Naive thymus-derived CD8-positive, alpha-beta T cell (primary cell): ENCODE data around the gene CLEC17A. TPM values are rescaled to one million over a fixed set of nuclear protein-coding genes. Genes with fewer than 3 reads are reported as not detected.
"Not testable (repeated sequence)": the region's sequence is repeated elsewhere in the genome, so short reads cannot be mapped to it uniquely, and the experiment has no call there.

ENCODE experiments used
- ATAC-seq, 2 donors: fragments of 150-1000 bp; cut with Tn5 transposase in 1 of 2; sonication (Bioruptor Pico), chemical (Tn5 transposase) in 1 of 2; 1 replicate in 1 of 2; 2 replicates in 1 of 2; pipeline ENCODE4 v1.10.0; 2021; ENCODE audit warnings: mild to moderate bottlenecking in 2 of 2, moderate library complexity in 2 of 2
- POLR2A ChIA-PET: fragments of 350-600 bp; sonication (Branson Sonifier 250); formaldehyde crosslinking; loops from one replicate; lab custom pipeline; 2021; ENCODE audit warnings: antibody characterized with exemption; lab: Charles Lee
- DNase-seq, 10 donors: peaks; one replicate each; pipeline versions ENCODE4 v3.0.0 to v3.0.0-alpha.2; 2020 to 2022
- H3K27ac Mint-ChIP-seq, 10 donors: one replicate each; pipeline ENCODE4 v1.8.0; 2020 to 2022; ENCODE audit warnings: mild to moderate bottlenecking in 10 of 10, mixed read lengths in 10 of 10, moderate library complexity in 4 of 10, inconsistent platforms in 1 of 10
- H3K27me3 Mint-ChIP-seq, 5 donors: one replicate each; pipeline ENCODE4 v1.8.0; 2021 to 2022; ENCODE audit warnings: mixed read lengths in 5 of 5
- H3K36me3 Mint-ChIP-seq, 3 donors: one replicate each; pipeline ENCODE4 v1.8.0; 2020 to 2022; ENCODE audit warnings: mixed read lengths in 3 of 3, mild to moderate bottlenecking in 2 of 3, inconsistent platforms in 1 of 3
- H3K4me1 Mint-ChIP-seq, 4 donors: one replicate each; pipeline ENCODE4 v1.8.0; 2021 to 2022; ENCODE audit warnings: mixed read lengths in 4 of 4
- H3K4me3 Mint-ChIP-seq, 10 donors: one replicate each; pipeline ENCODE4 v1.8.0; 2020 to 2022; ENCODE audit warnings: mild to moderate bottlenecking in 10 of 10, mixed read lengths in 10 of 10, moderate library complexity in 6 of 10, inconsistent platforms in 1 of 10
- H3K9me3 Mint-ChIP-seq, 9 donors: one replicate each; pipeline ENCODE4 v1.8.0; 2020 to 2022; ENCODE audit warnings: mixed read lengths in 9 of 9, mild to moderate bottlenecking in 3 of 9, inconsistent platforms in 1 of 9, moderate library complexity in 1 of 9
- polyA plus RNA-seq, 3 donors: library from polyadenylated mRNA; unstranded; fragments of 300-500 nt; fragmentation: Illumina TruSeq; gene quantifications; one replicate each; pipeline ENCODE4 v1.2.3, GENCODE V29; 2021
- total RNA-seq, 8 experiments: library from RNA in 2 of 8; stranded (reverse) in 2 of 8; gene quantifications; one replicate each; pipeline ENCODE4 v1.2.3 and lab custom pipeline; 2021 to 2026

Gene CLEC17A
- total and polyA plus RNA-seq, 5 experiments from 2014 or later = 4.0 to 4.3 TPM; not detected in 3

- ATAC-seq, H3K27ac Mint-ChIP-seq, H3K4me3 Mint-ChIP-seq, H3K4me1 Mint-ChIP-seq, DNase-seq, POLR2A ChIA-PET: not testable (repeated sequence)
- peaks cover 0 to 10% (median 5%) of the 10 kb centered on the region in 3 donors for H3K36me3 Mint-ChIP-seq
- H3K27me3 Mint-ChIP-seq = peaks cover 0 to 11% (median 4%) of the 10 kb centered on the region in 5 donors
- peaks cover 0 to 12% (median 10%) of the 10 kb centered on the region in 9 donors for H3K9me3 Mint-ChIP-seq
Measured at GRCh38 chr19:14624491-14624890, 41.6 kb downstream of the CLEC17A start.

- Mint-ChIP-seq H3K4me3 (no peak overlapping the region), H3K4me1 (peaks cover 0 to 3% (median 1%) of the 10 kb centered on the region in 4 donors)
- ATAC-seq = no peak
Measured at GRCh38 chr19:14629557-14629956, 46.7 kb downstream of the CLEC17A start.

GRCh38 chr19:14632286-14632685 is 49.4 kb downstream of the CLEC17A start:
- Mint-ChIP-seq H3K4me1 (peaks cover 0 to 5% (median 1%) of the 10 kb centered on the region in 4 donors), H3K27me3 (peaks cover 0 to 3% (median 1%) of the 10 kb centered on the region in 5 donors), H3K27ac (no peak overlapping the region), H3K4me3 (no peak overlapping the region), H3K36me3 (peaks cover 0 to 6% (median 0%) of the 10 kb centered on the region in 3 donors), H3K9me3 (peaks cover 0 to 10% (median 5%) of the 10 kb centered on the region in 9 donors)
- POLR2A ChIA-PET = no interaction called here
- DNase-seq (peak in 3 of 10 donors; percentile 2 to 17 (median 11)), ATAC-seq (peak in 1 of 2 donors; percentile 39)

More at GRCh38 chr19:14629557-14629956, 46.7 kb downstream of the CLEC17A start:
- Mint-ChIP-seq H3K27me3 (peaks cover 0 to 7% (median 4%) of the 10 kb centered on the region in 5 donors), H3K36me3 (peaks cover 0 to 6% (median 0%) of the 10 kb centered on the region in 3 donors), H3K9me3 (peaks cover 0 to 9% (median 5%) of the 10 kb centered on the region in 9 donors), H3K27ac (no peak overlapping the region)
- POLR2A ChIA-PET = no interaction called here
- DNase-seq = no peak

GRCh38 chr19:14639536-14640277 is 56.8 kb downstream of the CLEC17A start:
- no peak for ATAC-seq
- POLR2A ChIA-PET = no interaction called here
- Mint-ChIP-seq H3K4me3 (no peak overlapping the region), H3K27ac (no peak overlapping the region), H3K27me3 (peaks cover 9 to 37% (median 13%) of the 10 kb centered on the region in 5 donors), H3K36me3 (peaks cover 5 to 19% (median 11%) of the 10 kb centered on the region in 3 donors), H3K4me1 (peaks cover 0 to 2% (median 0%) of the 10 kb centered on the region in 4 donors), H3K9me3 (peaks cover 0 to 45% (median 21%) of the 10 kb centered on the region in 9 donors)
- no peak for DNase-seq

GRCh38 chr19:14648506-14648905 is 65.6 kb downstream of the CLEC17A start:
- H3K36me3 Mint-ChIP-seq = peaks cover 0 to 6% (median 0%) of the 10 kb centered on the region in 3 donors
- peaks cover 12 to 49% (median 31%) of the 10 kb centered on the region in 5 donors for H3K27me3 Mint-ChIP-seq
- POLR2A ChIA-PET = no interaction called here
- DNase-seq (no peak), ATAC-seq (no peak)
- H3K9me3 Mint-ChIP-seq = peaks cover 0 to 18% (median 5%) of the 10 kb centered on the region in 9 donors
- no peak overlapping the region for H3K4me3 Mint-ChIP-seq
- no peak overlapping the region for H3K27ac Mint-ChIP-seq
- peaks cover 0 to 3% (median 0%) of the 10 kb centered on the region in 4 donors for H3K4me1 Mint-ChIP-seq

GRCh38 chr19:14649020-14649419 is 66.1 kb downstream of the CLEC17A start:
- H3K36me3 Mint-ChIP-seq = peaks cover 0 to 5% (median 0%) of the 10 kb centered on the region in 3 donors
- peaks cover 0 to 18% (median under 1%) of the 10 kb centered on the region in 9 donors for H3K9me3 Mint-ChIP-seq
- POLR2A ChIA-PET = no interaction called here

GRCh38 chr19:14650161-14650560 is 67.3 kb downstream of the CLEC17A start:
- Mint-ChIP-seq H3K4me3 (no peak overlapping the region), H3K36me3 (peaks cover 0 to 5% (median 0%) of the 10 kb centered on the region in 3 donors), H3K9me3 (peaks cover 0 to 18% (median 0%) of the 10 kb centered on the region in 9 donors), H3K4me1 (peaks cover 0 to 3% (median 0%) of the 10 kb centered on the region in 4 donors), H3K27ac (peak overlapping the region in 1 of 10 donors; percentile 48), H3K27me3 (peaks cover 16 to 49% (median 31%) of the 10 kb centered on the region in 5 donors)
- POLR2A ChIA-PET = no interaction called here
- DNase-seq (no peak), ATAC-seq (no peak)

More at GRCh38 chr19:14649020-14649419, 66.1 kb downstream of the CLEC17A start:
- ATAC-seq (no peak), DNase-seq (no peak)
- Mint-ChIP-seq H3K4me3 (no peak overlapping the region), H3K27me3 (peaks cover 14 to 49% (median 31%) of the 10 kb centered on the region in 5 donors), H3K27ac (no peak overlapping the region), H3K4me1 (peaks cover 0 to 3% (median 0%) of the 10 kb centered on the region in 4 donors)

- Mint-ChIP-seq H3K27ac (no peak overlapping the region), H3K27me3 (peaks cover 14 to 30% (median 18%) of the 10 kb centered on the region in 5 donors), H3K4me1 (no peaks in the 10 kb centered on the region), H3K9me3 (peaks cover 0 to 9% (median 0%) of the 10 kb centered on the region in 9 donors), H3K36me3 (peaks cover 0 to 4% (median 0%) of the 10 kb centered on the region in 3 donors), H3K4me3 (no peak overlapping the region)
- POLR2A ChIA-PET = no interaction called here
- ATAC-seq (no peak), DNase-seq (no peak)
Measured at GRCh38 chr19:14654786-14655560, 72.1 kb downstream of the CLEC17A start.

GRCh38 chr19:14655726-14656125 is 72.8 kb downstream of the CLEC17A start:
- no peaks in the 10 kb centered on the region for H3K36me3 Mint-ChIP-seq
- POLR2A ChIA-PET = no interaction called here
- no peaks in the 10 kb centered on the region for H3K4me1 Mint-ChIP-seq
- peaks cover 11 to 24% (median 13%) of the 10 kb centered on the region in 5 donors for H3K27me3 Mint-ChIP-seq
- DNase-seq (no peak), ATAC-seq (no peak)
- no peak overlapping the region for H3K4me3 Mint-ChIP-seq
- H3K9me3 Mint-ChIP-seq = peaks cover 0 to 2% (median 0%) of the 10 kb centered on the region in 9 donors
- H3K27ac Mint-ChIP-seq = no peak overlapping the region

GRCh38 chr19:14659874-14660489 is 77.1 kb downstream of the CLEC17A start:
- no peak for DNase-seq
- Mint-ChIP-seq H3K9me3 (peaks cover 0 to 2% (median 0%) of the 10 kb centered on the region in 9 donors), H3K27ac (peak overlapping the region in 1 of 10 donors; percentile 18), H3K4me1 (peaks cover 0 to 12% (median 0%) of the 10 kb centered on the region in 4 donors), H3K4me3 (no peak overlapping the region), H3K36me3 (no peaks in the 10 kb centered on the region), H3K27me3 (peaks cover 8 to 35% (median 12%) of the 10 kb centered on the region in 5 donors)
- no peak for ATAC-seq
- POLR2A ChIA-PET = interaction anchor here (0.7 kb wide), 1 partner anchor 1728 kb away, joined by 3 read pairs; no protein-coding TSS in a partner anchor

- H3K4me3 Mint-ChIP-seq = no peak overlapping the region
- ATAC-seq = no peak
- no peaks in the 10 kb centered on the region for H3K36me3 Mint-ChIP-seq
- peaks cover 0 to 12% (median 0%) of the 10 kb centered on the region in 4 donors for H3K4me1 Mint-ChIP-seq
- H3K9me3 Mint-ChIP-seq = peaks cover 0 to 2% (median 0%) of the 10 kb centered on the region in 9 donors
- POLR2A ChIA-PET = no interaction called here
- peaks cover 5 to 29% (median 11%) of the 10 kb centered on the region in 5 donors for H3K27me3 Mint-ChIP-seq
- no peak for DNase-seq
- no peak overlapping the region for H3K27ac Mint-ChIP-seq
Measured at GRCh38 chr19:14661372-14661924, 78.6 kb downstream of the CLEC17A start.
